ENCODE results near the gene GDF7. TPM values are rescaled to one million over a fixed set of nuclear protein-coding genes. Genes with fewer than 3 reads are reported as not detected.
A peak's percentile ranks its signal among the peaks of the same experiment; 100 is the strongest.

Gene GDF7
- total RNA-seq, 1 experiment from 2014 or later, result not detected

- DNase-seq (ENCODE audit: low read depth), result no peak
These were observed 37.8 kb upstream of the GDF7 start for GRCh38 chr2:20629181-20629580.

GRCh38 chr2:20629581-20630171 lies 37.3 kb upstream of the GDF7 start:
- DNase-seq (ENCODE audit: low read depth), result no peak

- DNase-seq (ENCODE audit: low read depth), result no peak
These were observed 36.0 kb upstream of the GDF7 start for GRCh38 chr2:20630967-20631366.

GRCh38 chr2:20631617-20632307 lies 35.2 kb upstream of the GDF7 start:
- DNase-seq (ENCODE audit: low read depth), result no peak

- no peak for DNase-seq (ENCODE audit: low read depth)
These were observed 34.4 kb upstream of the GDF7 start for GRCh38 chr2:20632446-20632990.

GRCh38 chr2:20633001-20633400 lies 33.9 kb upstream of the GDF7 start:
- no peak for DNase-seq (ENCODE audit: low read depth)

GRCh38 chr2:20633794-20634506 lies 33.0 kb upstream of the GDF7 start:
- DNase-seq (ENCODE audit: low read depth), result no peak

GRCh38 chr2:20634507-20635112 lies 32.3 kb upstream of the GDF7 start:
- peak; percentile 41 for DNase-seq (ENCODE audit: low read depth)

- no peak for DNase-seq (ENCODE audit: low read depth)
These were observed 31.8 kb upstream of the GDF7 start for GRCh38 chr2:20635113-20635510.

- DNase-seq (ENCODE audit: low read depth), result peak; percentile 59
These were observed 31.0 kb upstream of the GDF7 start for GRCh38 chr2:20635675-20636584.

GRCh38 chr2:20637147-20637546 lies 29.8 kb upstream of the GDF7 start:
- DNase-seq (ENCODE audit: low read depth), result no peak

- DNase-seq (ENCODE audit: low read depth), result no peak
These were observed 28.9 kb upstream of the GDF7 start for GRCh38 chr2:20638014-20638413.

- no peak for DNase-seq (ENCODE audit: low read depth)
These were observed 28.1 kb upstream of the GDF7 start for GRCh38 chr2:20638646-20639430.

GRCh38 chr2:20640411-20641122 lies 26.4 kb upstream of the GDF7 start:
- DNase-seq (ENCODE audit: low read depth), result no peak

- DNase-seq (ENCODE audit: low read depth), result no peak
These were observed 25.6 kb upstream of the GDF7 start for GRCh38 chr2:20641123-20641985.

- DNase-seq (ENCODE audit: low read depth), result peak; percentile 57
These were observed 24.6 kb upstream of the GDF7 start for GRCh38 chr2:20642055-20642971.

- DNase-seq (ENCODE audit: low read depth), result no peak
These were observed 23.9 kb upstream of the GDF7 start for GRCh38 chr2:20643060-20643459.

- DNase-seq (ENCODE audit: low read depth), result no peak
These were observed 23.1 kb upstream of the GDF7 start for GRCh38 chr2:20643826-20644225.

Data from RPMI7951 (cell line).